Measurements from ENCODE around the gene CCDC146. TPM values are rescaled to one million over a fixed set of nuclear protein-coding genes. Genes with fewer than 3 reads are reported as not detected.

CCDC146 gene
- total RNA-seq, 4 donors from 2014 or later, result 7.9 to 37.4 (median 26.5) TPM

DNA sequence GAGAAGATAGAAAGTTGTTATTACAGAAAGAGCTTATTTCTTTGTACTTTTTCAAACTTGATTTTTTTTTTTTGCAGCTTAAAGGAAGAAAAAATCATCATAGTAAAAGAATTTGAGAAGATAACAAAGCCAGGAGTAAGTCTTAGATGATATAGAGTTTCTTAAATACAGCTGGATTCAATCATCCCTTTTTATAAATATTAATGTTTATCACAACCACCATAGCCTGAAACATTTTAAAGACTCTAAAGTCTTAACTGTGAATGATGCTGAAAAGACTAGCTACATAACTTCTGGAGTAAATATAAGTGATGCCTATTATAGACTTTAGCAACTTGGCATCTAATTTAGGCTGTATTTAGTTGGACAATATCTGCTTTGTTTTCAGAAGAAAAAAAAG lies 132.0 kb downstream of the CCDC146 start:
- Histone ChIP-seq H3K27ac (no peak overlapping the region), H3K27me3 (no peaks in the 10 kb centered on the region), H3K9me3 (no peaks in the 10 kb centered on the region), H3K4me1 (no peaks in the 10 kb centered on the region), H3K4me3 (no peak overlapping the region), H3K36me3 (no peaks in the 10 kb centered on the region)
- no peak for DNase-seq
- TF ChIP-seq POLR2A (IDR thresholded peaks at IDR 0.05) (no peak), POLR2AphosphoS5 (IDR thresholded peaks at IDR 0.05) (no peak)
- intact Hi-C loops (cut with DNase I; ENCODE audit: low total_unique reads) (no loop called here), in situ Hi-C loops (cut with MboI; ENCODE audit: low pct_ligation_motif_present in 1 of 4, low pct_unique_long_range_greater_than_20kb in 1 of 4, low sequenced_read_pairs in 3 of 4) (loop anchor here in 1 of 4 donors (10.0 kb wide), 1 partner anchor 130 kb away; the partner anchor contains the start of gene CCDC146)

DNA sequence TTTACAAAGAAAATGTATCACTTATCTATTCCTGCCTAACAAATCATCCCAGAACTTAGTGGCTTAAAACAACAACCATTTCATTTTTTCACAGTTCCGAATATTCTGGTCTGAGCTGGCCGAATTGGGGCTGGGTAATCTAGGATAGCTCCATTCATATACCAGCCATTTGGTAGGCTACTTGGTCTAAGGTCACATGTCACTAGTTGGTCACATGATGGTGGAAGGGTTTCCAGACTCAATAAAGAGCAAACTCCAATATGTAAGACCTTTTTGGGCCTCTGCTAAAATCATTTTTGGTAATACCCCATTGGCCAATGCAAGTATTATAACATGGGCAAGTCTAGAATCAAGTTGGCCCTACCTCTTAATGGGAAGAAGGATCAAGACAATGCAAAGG lies 132.5 kb downstream of the CCDC146 start:
- Histone ChIP-seq H3K4me3 (no peak overlapping the region), H3K36me3 (no peaks in the 10 kb centered on the region), H3K9me3 (no peaks in the 10 kb centered on the region), H3K27me3 (no peaks in the 10 kb centered on the region), H3K4me1 (no peaks in the 10 kb centered on the region), H3K27ac (no peak overlapping the region)
- no peak for TF ChIP-seq EP300 (IDR thresholded peaks at IDR 0.05; ENCODE audit: low read depth)
- TF ChIP-seq POLR2AphosphoS5 (IDR thresholded peaks at IDR 0.05), result no peak
- TF ChIP-seq, protein P1, sequence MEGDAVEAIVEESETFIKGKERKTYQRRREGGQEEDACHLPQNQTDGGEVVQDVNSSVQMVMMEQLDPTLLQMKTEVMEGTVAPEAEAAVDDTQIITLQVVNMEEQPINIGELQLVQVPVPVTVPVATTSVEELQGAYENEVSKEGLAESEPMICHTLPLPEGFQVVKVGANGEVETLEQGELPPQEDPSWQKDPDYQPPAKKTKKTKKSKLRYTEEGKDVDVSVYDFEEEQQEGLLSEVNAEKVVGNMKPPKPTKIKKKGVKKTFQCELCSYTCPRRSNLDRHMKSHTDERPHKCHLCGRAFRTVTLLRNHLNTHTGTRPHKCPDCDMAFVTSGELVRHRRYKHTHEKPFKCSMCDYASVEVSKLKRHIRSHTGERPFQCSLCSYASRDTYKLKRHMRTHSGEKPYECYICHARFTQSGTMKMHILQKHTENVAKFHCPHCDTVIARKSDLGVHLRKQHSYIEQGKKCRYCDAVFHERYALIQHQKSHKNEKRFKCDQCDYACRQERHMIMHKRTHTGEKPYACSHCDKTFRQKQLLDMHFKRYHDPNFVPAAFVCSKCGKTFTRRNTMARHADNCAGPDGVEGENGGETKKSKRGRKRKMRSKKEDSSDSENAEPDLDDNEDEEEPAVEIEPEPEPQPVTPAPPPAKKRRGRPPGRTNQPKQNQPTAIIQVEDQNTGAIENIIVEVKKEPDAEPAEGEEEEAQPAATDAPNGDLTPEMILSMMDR (IDR thresholded peaks at IDR 0.05), result no peak
- TF ChIP-seq POLR2A (IDR thresholded peaks at IDR 0.05), result no peak
- DNase-seq, result no peak
- intact Hi-C loops (cut with DNase I; ENCODE audit: low total_unique reads), result no loop called here
- WGBS, 2 donors (ENCODE audit: low coverage in 1 of 2), result 85 to 90% methylated on average over 2 of the region's 2 CpGs
- in situ Hi-C loops (cut with MboI; ENCODE audit: low pct_ligation_motif_present in 1 of 4, low pct_unique_long_range_greater_than_20kb in 1 of 4, low sequenced_read_pairs in 3 of 4), result loop anchor here in 1 of 4 donors (10.0 kb wide), 1 partner anchor 130 kb away; the partner anchor contains the start of gene CCDC146

DNA sequence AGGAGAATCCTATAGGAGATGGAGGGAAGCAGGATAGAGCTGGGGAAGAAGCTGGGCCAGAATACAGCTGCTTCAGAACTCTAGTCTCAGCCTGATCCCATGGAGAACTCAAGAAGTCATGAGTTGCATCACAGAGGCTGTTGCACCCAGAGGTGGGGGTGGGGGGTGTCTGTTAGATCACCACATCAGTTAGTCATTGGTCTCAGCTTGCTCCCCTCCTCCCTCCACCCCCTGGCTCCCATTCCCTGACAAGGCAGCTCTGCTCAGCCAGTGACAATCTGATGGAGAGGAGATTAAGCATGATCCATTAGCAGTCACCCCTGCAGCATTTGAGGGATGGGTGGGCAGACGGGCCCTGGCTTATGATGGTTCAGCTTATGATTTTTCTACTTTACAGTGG lies 135.6 kb downstream of the CCDC146 start:
- in situ Hi-C loops (cut with MboI; ENCODE audit: low pct_ligation_motif_present in 1 of 4, low pct_unique_long_range_greater_than_20kb in 1 of 4, low sequenced_read_pairs in 3 of 4), result loop anchor here in 1 of 4 donors (10.0 kb wide), 1 partner anchor 133 kb away; the partner anchor contains the start of gene CCDC146
- Histone ChIP-seq H3K4me1 (no peaks in the 10 kb centered on the region), H3K4me3 (no peak overlapping the region), H3K27ac (no peak overlapping the region), H3K27me3 (no peaks in the 10 kb centered on the region), H3K36me3 (no peaks in the 10 kb centered on the region), H3K9me3 (no peaks in the 10 kb centered on the region)
- no peak for DNase-seq
- WGBS, 2 donors (ENCODE audit: low coverage in 1 of 2), result 96% methylated on average over 1 of the region's 1 CpG; no CpG with 5 or more reads in 1 of the 2 donors
- intact Hi-C loops (cut with DNase I; ENCODE audit: low total_unique reads), result no loop called here
- no peak for TF ChIP-seq EP300 (IDR thresholded peaks at IDR 0.05; ENCODE audit: low read depth)
- TF ChIP-seq, protein P1 (IDR thresholded peaks at IDR 0.05), result no peak
- no peak for TF ChIP-seq POLR2AphosphoS5 (IDR thresholded peaks at IDR 0.05)
- no peak for TF ChIP-seq POLR2A (IDR thresholded peaks at IDR 0.05)

DNA sequence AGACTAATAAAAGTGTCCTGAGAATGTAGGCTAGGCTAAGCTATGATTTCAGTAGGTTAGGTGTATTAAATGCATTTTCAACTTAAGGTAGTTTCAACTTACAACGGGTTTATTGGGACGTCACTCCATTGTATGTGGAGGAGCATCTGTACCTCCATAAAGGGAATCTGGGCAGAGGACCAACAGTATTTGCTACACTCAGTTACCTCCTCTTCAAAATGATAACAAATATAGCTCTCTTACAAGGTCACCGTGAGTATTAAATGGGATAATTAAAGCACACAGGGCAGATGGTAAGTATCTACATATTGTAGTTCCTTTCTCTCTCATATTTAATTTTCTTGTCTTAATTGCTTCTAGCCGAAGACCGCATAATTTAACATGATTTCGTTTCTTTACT lies 136.2 kb downstream of the CCDC146 start:
- WGBS, 2 donors (ENCODE audit: low coverage in 1 of 2), result 89 to 94% methylated on average over 5 to 6 of the region's 6 CpGs

DNA sequence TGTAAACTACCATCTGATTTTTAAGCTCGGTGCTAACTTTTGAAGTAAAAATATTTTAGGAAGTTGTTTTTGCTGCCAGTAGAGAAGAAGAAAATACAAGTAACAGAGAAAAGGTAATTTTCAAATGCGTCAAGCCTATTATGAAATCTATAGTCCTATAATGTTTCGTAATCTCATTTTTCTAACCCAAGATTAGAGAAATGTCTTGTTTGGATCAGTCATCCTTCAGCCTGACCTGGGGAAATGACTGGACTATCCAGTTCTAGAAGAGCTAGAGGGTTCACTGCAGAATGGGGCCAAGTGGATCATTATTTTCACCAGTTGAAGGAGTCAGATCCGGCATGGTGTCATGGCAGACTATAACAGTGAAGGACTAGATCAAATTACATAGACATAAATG lies 139.9 kb downstream of the CCDC146 start:
- Histone ChIP-seq H3K27me3 (no peaks in the 10 kb centered on the region), H3K4me1 (no peaks in the 10 kb centered on the region), H3K27ac (no peak overlapping the region), H3K4me3 (no peak overlapping the region), H3K9me3 (no peaks in the 10 kb centered on the region), H3K36me3 (no peaks in the 10 kb centered on the region)
- no peak for TF ChIP-seq POLR2A (IDR thresholded peaks at IDR 0.05)
- no peak for TF ChIP-seq POLR2AphosphoS5 (IDR thresholded peaks at IDR 0.05)
- no peak for DNase-seq
- intact Hi-C loops (cut with DNase I; ENCODE audit: low total_unique reads) (no loop called here), in situ Hi-C loops (cut with MboI; ENCODE audit: low pct_ligation_motif_present in 1 of 4, low pct_unique_long_range_greater_than_20kb in 1 of 4, low sequenced_read_pairs in 3 of 4) (no loop called here)
- 95 to 96% methylated on average over 4 of the region's 4 CpGs for WGBS, 2 donors (ENCODE audit: low coverage in 1 of 2)

More for the DNA sequence above, 136.2 kb downstream of the CCDC146 start:
- in situ Hi-C loops (cut with MboI; ENCODE audit: low pct_ligation_motif_present in 1 of 4, low pct_unique_long_range_greater_than_20kb in 1 of 4, low sequenced_read_pairs in 3 of 4) (loop anchor here in 1 of 4 donors (10.0 kb wide), 1 partner anchor 134 kb away; the partner anchor contains the start of gene CCDC146), intact Hi-C loops (cut with DNase I; ENCODE audit: low total_unique reads) (no loop called here)
- Histone ChIP-seq H3K9me3 (no peaks in the 10 kb centered on the region), H3K36me3 (no peaks in the 10 kb centered on the region), H3K27me3 (no peaks in the 10 kb centered on the region), H3K4me3 (no peak overlapping the region), H3K4me1 (no peaks in the 10 kb centered on the region), H3K27ac (no peak overlapping the region)
- no peak for DNase-seq
- TF ChIP-seq POLR2AphosphoS5 (IDR thresholded peaks at IDR 0.05) (no peak), EP300 (IDR thresholded peaks at IDR 0.05; ENCODE audit: low read depth) (no peak)

DNA sequence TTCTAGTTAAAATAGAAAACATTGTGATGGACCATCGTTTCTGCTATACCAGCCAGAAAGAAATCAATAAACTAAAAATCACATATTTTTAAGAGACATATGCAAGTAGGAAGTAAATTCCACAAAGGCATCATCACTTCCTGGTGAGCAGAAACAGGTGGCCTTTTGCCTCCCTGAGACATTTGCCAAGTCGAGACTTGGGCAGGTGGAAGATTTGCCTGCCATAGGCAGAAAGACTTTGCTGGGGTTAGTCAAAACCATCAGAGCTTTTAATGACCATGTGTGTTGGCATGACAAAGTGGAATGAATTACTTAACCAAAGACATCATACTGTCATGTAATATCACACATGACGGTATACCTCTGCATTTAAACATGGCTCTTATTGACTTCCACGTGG lies 143.3 kb downstream of the CCDC146 start:
- TF ChIP-seq EP300 (IDR thresholded peaks at IDR 0.05; ENCODE audit: low read depth), result no peak
- TF ChIP-seq, protein P1 (IDR thresholded peaks at IDR 0.05), result no peak
- TF ChIP-seq POLR2A (IDR thresholded peaks at IDR 0.05), result no peak
- TF ChIP-seq POLR2AphosphoS5 (IDR thresholded peaks at IDR 0.05), result no peak
- Histone ChIP-seq H3K36me3 (no peaks in the 10 kb centered on the region), H3K4me1 (peaks cover 0 to 12% (median 0%) of the 10 kb centered on the region in 4 donors), H3K9me3 (no peaks in the 10 kb centered on the region), H3K27me3 (no peaks in the 10 kb centered on the region), H3K27ac (no peak overlapping the region), H3K4me3 (no peak overlapping the region)
- in situ Hi-C loops (cut with MboI; ENCODE audit: low pct_ligation_motif_present in 1 of 4, low pct_unique_long_range_greater_than_20kb in 1 of 4, low sequenced_read_pairs in 3 of 4), result no loop called here
- 68 to 84% methylated on average over 3 to 4 of the region's 4 CpGs for WGBS, 2 donors (ENCODE audit: low coverage in 1 of 2)
- intact Hi-C loops (cut with DNase I; ENCODE audit: low total_unique reads), result no loop called here
- DNase-seq, result no peak
